Measurements from ENCODE around the gene RPS17.

GRCh38 chr15:82545478-82545877 lies 5.2 kb upstream of the RPS17 start:
- TF ChIP-seq EZH2 (IDR thresholded peaks at IDR 0.05; ENCODE audit: borderline replicate concordance, low read depth, low read length, poor library complexity, severe bottlenecking) (no peak), CTCF (conservative IDR thresholded peaks at IDR 0.05; ENCODE audit: low read depth, low read length) (no peak)
